GM19025 (cell line): Measurements from ENCODE around the gene LINC01488.

Experiments used
- ATAC-seq: cut with Tn5 transposase; IDR thresholded peaks from one replicate; pipeline ENCODE4 v1.9.1; 2021; ENCODE audit warnings: mild to moderate bottlenecking, low read depth, moderate library complexity; ENCODE audit not compliant: unreplicated experiment

Gene LINC01488

GRCh38 chr11:69475141-69475865 lies 6.2 kb upstream of the LINC01488 start:
- no peak for ATAC-seq

- no peak for ATAC-seq
Measured at GRCh38 chr11:69475866-69476471, 5.5 kb upstream of the LINC01488 start.

GRCh38 chr11:69476509-69476961 lies 4.9 kb upstream of the LINC01488 start:
- no peak for ATAC-seq

GRCh38 chr11:69477086-69477485 lies 4.4 kb upstream of the LINC01488 start:
- no peak for ATAC-seq

GRCh38 chr11:69479591-69480271 lies 1.7 kb upstream of the LINC01488 start:
- ATAC-seq = no peak

GRCh38 chr11:69480547-69481392 lies 693 bp upstream of the LINC01488 start:
- ATAC-seq = no peak

GRCh38 chr11:69482322-69482721 lies 859 bp downstream of the LINC01488 start:
- no peak for ATAC-seq

GRCh38 chr11:69483170-69483569 lies 1.7 kb downstream of the LINC01488 start:
- no peak for ATAC-seq

- ATAC-seq = no peak
Measured at GRCh38 chr11:69483691-69484426, 2.4 kb downstream of the LINC01488 start.

GRCh38 chr11:69484427-69485259 lies 3.2 kb downstream of the LINC01488 start:
- no peak for ATAC-seq

GRCh38 chr11:69485337-69486041 lies 4.0 kb downstream of the LINC01488 start:
- ATAC-seq = no peak

GRCh38 chr11:69486056-69486772 lies 4.8 kb downstream of the LINC01488 start:
- ATAC-seq = no peak

GRCh38 chr11:69486773-69487291 lies 5.4 kb downstream of the LINC01488 start:
- no peak for ATAC-seq

GRCh38 chr11:69487391-69487790 lies 5.9 kb downstream of the LINC01488 start:
- ATAC-seq = no peak

- no peak for ATAC-seq
Measured at GRCh38 chr11:69487849-69488542, 6.5 kb downstream of the LINC01488 start.

GRCh38 chr11:69488543-69488940 lies 7.1 kb downstream of the LINC01488 start:
- no peak for ATAC-seq
